Psoas muscle (tissue), 8 donors: ENCODE data around the gene DTNBP1. TPM values are rescaled to one million over a fixed set of nuclear protein-coding genes. Genes with fewer than 3 reads are reported as not detected.
A peak's percentile ranks its signal among the peaks of the same experiment; 100 is the strongest.

Experiments used
- ATAC-seq, 4 donors: fragments of 200-7000 bp; cut with Tn5 transposase; one replicate each; pipeline ENCODE4 v1.9.1; 2020; ENCODE audit warnings: moderate library complexity in 3 of 4, mild to moderate bottlenecking in 2 of 4
- DNase-seq, 2 donors: peaks; one replicate each; pipeline ENCODE4 v3.0.0-alpha.2; 2020
- H3K27ac ChIP-seq: fragments of 200-600 bp; one replicate; pipeline ENCODE4 v1.8.0; 2022
- H3K27me3 ChIP-seq, 3 donors: fragments of 200-600 bp in 1 of 3; one replicate each; pipeline versions ENCODE4 v1.6.1 to v1.8.0; 2013 to 2022; ENCODE audit warnings: low read length in 2 of 3, mild to moderate bottlenecking in 2 of 3, moderate library complexity in 1 of 3; ENCODE audit not compliant: insufficient read depth in 3 of 3
- H3K36me3 ChIP-seq, 2 donors: fragments of 200-600 bp in 1 of 2; one replicate each; pipeline versions ENCODE4 v1.6.1 to v1.8.0; 2013 to 2022; ENCODE audit warnings: low read depth in 1 of 2, mild to moderate bottlenecking in 1 of 2, moderate library complexity in 1 of 2; ENCODE audit not compliant: insufficient read depth in 1 of 2
- H3K4me1 ChIP-seq: fragments of 200-600 bp; one replicate; pipeline ENCODE4 v1.8.0; 2022
- H3K4me3 ChIP-seq: fragments of 200-600 bp; one replicate; pipeline ENCODE4 v1.8.0; 2022; ENCODE audit warnings: mild to moderate bottlenecking
- H3K9me3 ChIP-seq: fragments of 200-600 bp; one replicate; pipeline ENCODE4 v1.8.0; 2022
- WGBS, 3 donors: extraction: QIAGEN DNeasy Blood & Tissue Kit; methylation state at CpG; one replicate each; pipeline versions ENCODE4 v1.1.6 to v1.1.7; 2013; 5-methylcytosine and 5-hydroxymethylcytosine counted together
- intact Hi-C, 2 donors: fragments of 100-400 bp; cut with DNase I; formaldehyde crosslinking; loops; one replicate each; pipeline versions ENCODE4 v1.11.0 to v1.14.2; 2022
- polyA plus RNA-seq, 3 donors: library from polyadenylated mRNA; stranded (reverse); fragments of 200-250 nt; gene quantifications; one replicate each; pipeline ENCODE4 v1.2.3, GENCODE V29; 2013
- total RNA-seq, 4 donors: library from RNA; stranded (reverse); fragmentation: NEBNext Ultra II Directional in 2 of 4; extraction: Animal tissue kit (Norgen Biotek cat#: 25700) in 2 of 4; gene quantifications; one replicate each; pipeline versions ENCODE4 v1.2.1 to v1.2.4, GENCODE V29; 2021 to 2023
- TF ChIP-seq, protein P1 (sequence below): fragments of 200-600 bp; IDR thresholded peaks from one replicate; pipeline ENCODE4 v1.8.0; 2022; ENCODE audit warnings: antibody characterized with exemption
- donor health status: healthy with polysubstance abuse.
- donor health status: DM: no; HTN: no; CAD: no; lungs with moderate emphysema.
- donor health status: Bipolar disorder and iron deficiency.
- donor health status: healthy.
- donor health status: DM: yes; HTN: yes; CAD: no.
- donor health status: DM: no; HTN: no; CAD: no.
- donor health status: DM: no; HTN: no; CAD: no.
- donor health status: DM: yes; HTN: yes; CAD: no.

The DTNBP1 gene
- total and polyA plus RNA-seq, 7 donors: 8.0 to 22.0 (median 15.0) TPM

DNA sequence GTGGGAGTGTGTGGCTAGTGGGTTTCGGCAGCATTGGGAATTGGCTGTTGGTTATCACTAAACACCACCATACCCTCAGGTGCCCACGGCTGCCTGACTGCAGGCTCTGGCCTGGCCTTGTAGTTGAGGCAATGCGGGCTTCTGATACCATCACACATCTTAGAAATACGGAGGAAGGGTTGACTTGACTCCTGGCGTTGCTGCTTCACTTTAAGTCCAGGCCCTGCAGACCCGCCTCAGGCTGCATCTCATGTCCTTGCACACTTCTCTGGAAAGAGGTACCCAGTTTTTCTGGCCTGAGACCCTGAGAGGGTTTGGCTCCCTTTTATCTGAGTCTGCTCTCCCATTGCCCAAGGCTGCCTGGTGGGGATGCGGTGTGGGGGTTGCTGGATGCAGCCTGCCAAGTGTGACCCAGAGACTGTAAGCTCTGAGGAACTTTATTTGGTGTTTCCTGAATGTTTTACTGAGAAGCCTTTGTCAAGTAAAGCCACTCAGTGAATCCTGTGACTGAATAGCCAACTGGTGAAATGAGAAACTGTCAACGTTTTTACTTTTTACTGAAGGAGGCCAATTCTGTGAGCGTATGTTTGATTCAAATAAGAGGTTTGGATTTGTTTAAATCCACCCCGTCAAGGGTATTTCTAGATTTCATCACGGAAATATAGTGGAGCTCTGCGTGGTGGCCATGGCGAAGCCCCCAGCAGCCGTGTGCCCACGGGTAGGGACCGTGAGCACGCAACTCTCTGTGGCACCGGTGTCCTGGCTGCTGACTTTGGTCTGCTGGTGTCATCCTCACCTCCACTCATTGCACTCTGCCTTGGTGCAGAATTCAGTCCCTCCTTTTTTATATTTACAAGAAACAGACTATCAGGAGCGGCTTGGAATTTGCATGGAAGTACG lies 160.1 kb downstream of the DTNBP1 start:
- WGBS, 3 donors: 90 to 93% (median 90%) methylated on average over 20 of the region's 20 CpGs
- Histone ChIP-seq H3K36me3 (peaks cover 0 to 14% of the 10 kb centered on the region in 2 donors), H3K4me3 (no peak overlapping the region), H3K4me1 (peaks cover 44% of the 10 kb centered on the region), H3K9me3 (no peaks in the 10 kb centered on the region), H3K27ac (peak overlapping the region; percentile 1), H3K27me3 (no peaks in the 10 kb centered on the region)
- intact Hi-C loops: no loop called here
- ATAC-seq (no peak), DNase-seq (no peak)
- TF ChIP-seq, protein P1, sequence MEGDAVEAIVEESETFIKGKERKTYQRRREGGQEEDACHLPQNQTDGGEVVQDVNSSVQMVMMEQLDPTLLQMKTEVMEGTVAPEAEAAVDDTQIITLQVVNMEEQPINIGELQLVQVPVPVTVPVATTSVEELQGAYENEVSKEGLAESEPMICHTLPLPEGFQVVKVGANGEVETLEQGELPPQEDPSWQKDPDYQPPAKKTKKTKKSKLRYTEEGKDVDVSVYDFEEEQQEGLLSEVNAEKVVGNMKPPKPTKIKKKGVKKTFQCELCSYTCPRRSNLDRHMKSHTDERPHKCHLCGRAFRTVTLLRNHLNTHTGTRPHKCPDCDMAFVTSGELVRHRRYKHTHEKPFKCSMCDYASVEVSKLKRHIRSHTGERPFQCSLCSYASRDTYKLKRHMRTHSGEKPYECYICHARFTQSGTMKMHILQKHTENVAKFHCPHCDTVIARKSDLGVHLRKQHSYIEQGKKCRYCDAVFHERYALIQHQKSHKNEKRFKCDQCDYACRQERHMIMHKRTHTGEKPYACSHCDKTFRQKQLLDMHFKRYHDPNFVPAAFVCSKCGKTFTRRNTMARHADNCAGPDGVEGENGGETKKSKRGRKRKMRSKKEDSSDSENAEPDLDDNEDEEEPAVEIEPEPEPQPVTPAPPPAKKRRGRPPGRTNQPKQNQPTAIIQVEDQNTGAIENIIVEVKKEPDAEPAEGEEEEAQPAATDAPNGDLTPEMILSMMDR: no peak

- Histone ChIP-seq H3K9me3 (no peaks in the 10 kb centered on the region), H3K4me1 (peaks cover 43% of the 10 kb centered on the region), H3K4me3 (no peak overlapping the region), H3K27me3 (no peaks in the 10 kb centered on the region), H3K27ac (peak overlapping the region; percentile 1), H3K36me3 (peaks cover 0 to 9% of the 10 kb centered on the region in 2 donors)
- 34 to 61% (median 48%) methylated on average over 18 to 19 of the region's 19 CpGs for WGBS, 3 donors
- TF ChIP-seq, protein P1: no peak
- ATAC-seq (no peak), DNase-seq (no peak)
- intact Hi-C loops: no loop called here
These were observed 160.9 kb downstream of the DTNBP1 start for GRCh38 chr6:15501826-15502445.

DNA sequence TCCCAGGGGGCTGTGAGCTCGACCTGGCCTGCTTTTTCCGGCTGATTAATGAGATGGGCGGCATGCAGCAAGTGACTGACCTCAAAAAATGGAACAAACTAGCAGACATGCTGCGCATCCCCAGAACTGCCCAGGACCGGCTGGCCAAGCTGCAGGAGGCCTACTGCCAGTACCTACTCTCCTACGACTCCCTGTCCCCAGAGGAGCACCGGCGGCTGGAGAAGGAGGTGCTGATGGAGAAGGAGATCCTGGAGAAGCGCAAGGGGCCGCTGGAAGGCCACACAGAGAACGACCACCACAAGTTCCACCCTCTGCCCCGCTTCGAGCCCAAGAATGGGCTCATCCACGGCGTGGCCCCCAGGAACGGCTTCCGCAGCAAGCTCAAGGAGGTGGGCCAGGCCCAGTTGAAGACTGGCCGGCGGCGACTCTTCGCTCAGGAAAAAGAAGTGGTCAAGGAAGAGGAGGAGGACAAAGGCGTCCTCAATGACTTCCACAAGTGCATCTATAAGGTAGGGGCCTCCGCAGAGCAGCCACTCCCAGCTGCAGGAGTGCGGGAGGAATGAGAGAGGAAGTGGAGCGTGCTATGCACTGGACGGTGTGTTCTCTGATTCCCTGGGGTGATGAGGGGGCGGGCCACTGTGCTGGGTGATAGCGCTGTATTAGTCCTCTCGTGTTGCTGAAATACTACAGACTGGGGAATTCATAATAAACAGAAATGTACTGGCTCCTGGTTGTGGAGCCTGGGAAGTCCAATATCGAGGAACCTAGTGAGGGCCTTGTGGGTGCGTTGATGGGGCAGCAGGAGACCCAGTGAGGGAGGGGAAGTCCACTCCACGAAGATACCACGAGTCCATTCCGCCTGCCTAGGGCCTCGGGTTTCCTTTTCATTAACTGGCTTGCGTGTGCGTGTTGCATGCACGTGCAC lies 161.7 kb downstream of the DTNBP1 start:
- intact Hi-C loops: no loop called here
- DNase-seq (no peak), ATAC-seq (no peak)
- Histone ChIP-seq H3K9me3 (no peaks in the 10 kb centered on the region), H3K27me3 (no peaks in the 10 kb centered on the region), H3K27ac (peak overlapping the region; percentile 1), H3K36me3 (peaks cover 0 to 15% of the 10 kb centered on the region in 2 donors), H3K4me3 (no peak overlapping the region), H3K4me1 (peaks cover 37% of the 10 kb centered on the region)
- 78 to 89% (median 86%) methylated on average over 38 of the region's 38 CpGs for WGBS, 3 donors
- TF ChIP-seq, protein P1: no peak

DNA sequence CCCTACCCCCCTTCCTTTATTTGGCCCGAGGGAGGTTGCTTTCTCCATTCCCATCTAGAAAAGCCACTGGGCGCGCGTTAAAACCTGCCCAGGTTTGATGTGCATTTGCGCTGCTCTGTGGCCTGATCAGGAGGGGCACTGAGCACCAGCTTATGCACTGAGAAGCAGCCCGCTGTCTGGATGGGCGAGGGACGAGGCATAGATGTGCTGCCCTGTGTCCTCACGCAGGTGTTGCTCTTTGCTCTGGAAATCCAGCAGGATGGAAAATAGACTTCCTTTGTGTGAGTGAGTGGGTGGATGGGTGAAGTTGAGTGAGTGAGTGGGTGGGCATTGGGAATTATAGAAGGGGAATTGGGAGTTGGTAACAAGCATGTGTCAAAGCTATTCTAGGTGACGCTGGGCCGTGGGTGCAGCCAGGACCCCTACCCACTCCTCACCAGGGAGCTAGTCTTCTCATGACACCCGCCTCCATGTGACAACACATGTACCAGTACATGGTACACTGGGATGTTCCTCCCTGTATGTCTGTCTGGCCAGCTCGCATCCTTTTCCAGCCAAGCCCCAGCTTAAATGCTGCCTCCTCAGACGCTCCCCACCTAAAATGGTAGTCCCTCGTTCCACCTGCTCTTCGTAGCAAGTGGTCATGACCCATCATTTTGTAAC lies 162.6 kb downstream of the DTNBP1 start:
- intact Hi-C loops: no loop called here
- no peak overlapping the region for H3K27ac ChIP-seq
- no peaks in the 10 kb centered on the region for H3K9me3 ChIP-seq
- 91 to 94% (median 94%) methylated on average over 16 of the region's 16 CpGs for WGBS, 3 donors
- TF ChIP-seq, protein P1: no peak
- DNase-seq: no peak
- no peak overlapping the region for H3K4me3 ChIP-seq
- ATAC-seq: no peak
- peaks cover 0 to 15% of the 10 kb centered on the region in 2 donors for H3K36me3 ChIP-seq
- peaks cover 31% of the 10 kb centered on the region for H3K4me1 ChIP-seq
- H3K27me3 ChIP-seq: no peaks in the 10 kb centered on the region
